GM21529 (cell line): Measurements from ENCODE around the gene TARP.
A peak's percentile ranks its signal among the peaks of the same experiment; 100 is the strongest.

Experiments
- ATAC-seq: cut with Tn5 transposase; IDR thresholded peaks from one replicate; pipeline ENCODE4 v1.9.1; 2021; ENCODE audit not compliant: unreplicated experiment

The TARP gene

GRCh38 chr7:38222481-38223096, 50.8 kb downstream of the TARP start:
- peak; percentile 73 for ATAC-seq

- no peak for ATAC-seq
These were observed 53.0 kb downstream of the TARP start for GRCh38 chr7:38220452-38220851.

- no peak for ATAC-seq
These were observed 55.8 kb downstream of the TARP start for GRCh38 chr7:38217672-38218071.

GRCh38 chr7:38215735-38216670, 57.4 kb downstream of the TARP start:
- ATAC-seq: peak; percentile 99

GRCh38 chr7:38215115-38215514, 58.3 kb downstream of the TARP start:
- ATAC-seq: no peak

GRCh38 chr7:38211940-38212339, 61.5 kb downstream of the TARP start:
- no peak for ATAC-seq

- no peak for ATAC-seq
These were observed 62.0 kb downstream of the TARP start for GRCh38 chr7:38211486-38211885.
